HepG2 (cell line): ENCODE results near the gene VENTX. TPM values are rescaled to one million over a fixed set of nuclear protein-coding genes. Genes with fewer than 3 reads are reported as not detected.

ENCODE experiments used
- ATAC-seq: fragments of 200-7000 bp; cut with Tn5 transposase; 3 replicates; pipeline ENCODE4 v1.9.1; 2020; ENCODE audit warnings: mild to moderate bottlenecking, moderate library complexity
- BruUV-seq: library from RNA; stranded (reverse); fragments of 400-500 nt; replicated peaks from 2 replicates; lab custom pipeline; 2021; lab: Mats Ljungman, UMichigan
- CTCF ChIA-PET: fragments of 300-600 bp; formaldehyde crosslinking; extraction: SDS; loops from one replicate; lab custom pipeline; 2021; ENCODE audit warnings: low total read pairs, inconsistent platforms, low intra/inter-chr PET ratio; lab: Yijun Ruan, JAX
- POLR2A ChIA-PET: fragments of 350-600 bp; sonication (Branson Sonifier 250); formaldehyde crosslinking; loops from one replicate; lab custom pipeline; 2020; ENCODE audit warnings: antibody characterized with exemption, inconsistent platforms; lab: Yijun Ruan, JAX
- DNase-seq: peaks from one replicate; pipeline ENCODE4 v3.0.0-alpha.2; 2015; ENCODE audit warnings: low spot score
- FAIRE-seq: peaks from 3 replicates; lab custom pipeline; 2011; peaks lifted over from hg19 to GRCh38; lab: Jason Lieb, UNC
- H2AFZ ChIP-seq: one replicate; pipeline ENCODE4 v1.6.1; 2011; ENCODE audit warnings: low read length, inconsistent platforms
- H3K27ac ChIP-seq: fragments of 300-600 bp; 3 replicates; pipeline ENCODE4 v1.8.0; 2011; ENCODE audit warnings: mixed run types, mild to moderate bottlenecking, mixed read lengths, low read length, inconsistent platforms; ENCODE audit not compliant: insufficient read depth; ENCODE audit errors: extremely low read length
- H3K27me3 ChIP-seq, 2 experiments: fragments of 200-600 bp in 1 of 2; 2 replicates in 1 of 2; 3 replicates in 1 of 2; pipeline versions ENCODE4 v1.6.0 to v1.8.0; 2011; ENCODE audit warnings: low read length in 2 of 2, mild to moderate bottlenecking in 2 of 2, moderate library complexity in 2 of 2, inconsistent platforms in 1 of 2; ENCODE audit not compliant: insufficient read depth in 2 of 2, control insufficient read depth in 1 of 2
- H3K36me3 ChIP-seq, 2 experiments: fragments of 200-600 bp in 1 of 2; replicated peaks in 1 of 2; 2 replicates in 1 of 2; 3 replicates in 1 of 2; pipeline versions ENCODE4 v1.5.1 to v1.8.0; 2011; ENCODE audit warnings: low read length in 2 of 2, inconsistent platforms in 1 of 2; ENCODE audit not compliant: insufficient read depth in 2 of 2, control insufficient read depth in 1 of 2
- H3K4me1 ChIP-seq: 2 replicates; pipeline ENCODE4 v1.5.1; 2012; ENCODE audit warnings: low read length, inconsistent platforms; ENCODE audit not compliant: insufficient read depth
- H3K4me2 ChIP-seq: 2 replicates; pipeline ENCODE4 v1.6.0; 2011; ENCODE audit warnings: low read depth, low read length, inconsistent platforms
- H3K4me3 ChIP-seq, 3 experiments: fragments of 200-600 bp in 1 of 3; sonication (generic), shearing (Covaris generic) in 1 of 3; replicated peaks in 1 of 3; 2 replicates each; pipeline ENCODE4 v1.5.1; 2011 to 2016; ENCODE audit warnings: low read length in 3 of 3, inconsistent platforms in 2 of 3, low read depth in 2 of 3, mild to moderate bottlenecking in 2 of 3, control low read depth in 1 of 3, mixed read lengths in 1 of 3; ENCODE audit not compliant: insufficient read depth in 1 of 3
- H3K79me2 ChIP-seq: one replicate; pipeline ENCODE4 v1.6.1; 2011; ENCODE audit warnings: low read length, inconsistent platforms; ENCODE audit not compliant: insufficient read depth
- H3K9ac ChIP-seq: 2 replicates; pipeline ENCODE4 v1.6.0; 2011; ENCODE audit warnings: mild to moderate bottlenecking, low read depth, low read length, inconsistent platforms; ENCODE audit not compliant: insufficient read depth
- H3K9me3 ChIP-seq: 2 replicates; pipeline ENCODE4 v1.5.1; 2012; ENCODE audit warnings: mild to moderate bottlenecking, low read length
- H4K20me1 ChIP-seq: 2 replicates; pipeline ENCODE4 v1.6.0; 2011; ENCODE audit warnings: inconsistent platforms, mild to moderate bottlenecking, low read length, moderate library complexity; ENCODE audit not compliant: insufficient read depth
- AGO2 ChIP-seq: fragments of 200-400 bp; formaldehyde crosslinking; optimal IDR thresholded peaks from 2 replicates; pipeline ENCODE3; 2017; ENCODE audit warnings: mild to moderate bottlenecking, low read depth, low read length, moderate library complexity
- ETV6 ChIP-seq: sonication (generic); formaldehyde crosslinking; conservative IDR thresholded peaks from 2 replicates; pipeline ENCODE4 v1.4.0; 2020; ENCODE audit warnings: missing genetic modification reagents
- KLF11 ChIP-seq: IDR thresholded peaks from 2 replicates; pipeline ENCODE4 v1.6.1; 2016; ENCODE audit warnings: missing compliant biosample characterization
- YY1 ChIP-seq: IDR thresholded peaks from 2 replicates; pipeline ENCODE4 v1.6.1; 2011; ENCODE audit warnings: low read length, low read depth, moderate library complexity, mild to moderate bottlenecking; ENCODE audit not compliant: insufficient read depth, insufficient replicate concordance
- ZFP1 ChIP-seq: IDR thresholded peaks from 2 replicates; pipeline ENCODE4 v1.6.1; 2016
- ZNF83 ChIP-seq: sonication (generic); formaldehyde crosslinking; IDR thresholded peaks from 2 replicates; pipeline ENCODE4 v1.4.0; 2020; ENCODE audit warnings: missing genetic modification reagents, mild to moderate bottlenecking, borderline replicate concordance
- ZSCAN31 ChIP-seq: sonication (generic); formaldehyde crosslinking; IDR thresholded peaks from 2 replicates; pipeline ENCODE4 v1.5.0; 2020; ENCODE audit warnings: low read depth, mild to moderate bottlenecking, missing genetic modification reagents
- WGBS: methylation state at CpG from one replicate; pipeline ENCODE4 v1.1.6; 2017; ENCODE audit warnings: low lambda C conversion rate; 5-methylcytosine and 5-hydroxymethylcytosine counted together
- in situ Hi-C: cut with HindIII; loops from 2 replicates; pipeline ENCODE4 v1.10.0; 2017; ENCODE audit warnings: low pct_unique_long_range_greater_than_20kb; ENCODE audit not compliant: extremely low pct_ligation_motif_present
- intact Hi-C: fragments of 100-400 bp; cut with micrococcal nuclease; formaldehyde crosslinking; loops from one replicate; pipeline ENCODE4 v1.10.0; 2022; ENCODE audit not compliant: unreplicated experiment
- polyA plus RNA-seq, 8 experiments: library from polyadenylated mRNA; depleted of rRNA in 3 of 8; stranded (reverse) in 7 of 8; unstranded in 1 of 8; fragments of >200 nt; fragmentation: Illumina TruSeq in 4 of 8; extraction: Trizol in 4 of 8; gene quantifications; 2 replicates each; pipeline versions ENCODE4 v1.2.1 to v1.2.3, GENCODE V29; 2011 to 2016; ENCODE audit warnings: low read depth in 4 of 8, missing spikeins in 1 of 8, mixed read lengths in 1 of 8; ENCODE audit not compliant: insufficient read depth in 1 of 8
- total RNA-seq, 5 experiments: library from RNA; depleted of rRNA; stranded (reverse); fragments of >200 nt; fragmentation: Illumina TruSeq; extraction: Trizol; gene quantifications; 2 replicates each; pipeline ENCODE4 v1.2.3, GENCODE V29; 2016; ENCODE audit warnings: low read depth in 1 of 5

Gene VENTX
- total and polyA plus RNA-seq, 2 of the 13 experiments (the other 11 are each of a cell fraction or from before 2014, with no cell fraction given) = not detected

DNA sequence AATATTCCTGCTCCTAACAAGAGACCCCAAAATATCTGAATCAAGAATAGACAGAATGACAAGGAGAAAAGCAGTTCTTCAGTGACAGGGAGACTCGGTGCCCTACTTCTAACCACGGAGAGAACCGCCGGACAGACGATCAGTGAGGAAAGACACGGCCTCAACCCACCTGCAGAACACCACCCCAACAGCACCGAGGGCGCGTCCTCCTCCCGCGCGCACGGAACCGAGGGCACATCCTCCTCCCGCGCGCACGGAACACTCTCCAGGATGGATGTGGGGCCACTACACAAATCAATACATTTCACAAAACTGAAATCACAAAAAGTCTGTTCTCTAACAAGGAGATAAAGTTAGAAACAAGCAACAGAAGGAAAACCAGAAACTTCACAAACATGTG, 48.7 kb downstream of the VENTX start:
- no peak overlapping the region for H2AFZ ChIP-seq
- DNase-seq (no peak), FAIRE-seq (no peak), ATAC-seq (no peak)
- H3K27me3 ChIP-seq = no peaks in the 10 kb centered on the region
- TF ChIP-seq ZSCAN31 (CRISPR knock-in tag) (no peak), YY1 (no peak)
- H3K36me3 ChIP-seq = peaks cover 27 to 70% of the 10 kb centered on the region in 2 experiments; a peak in 4 of 5 replicates
- H3K27ac ChIP-seq = no peak overlapping the region
- 90% methylated on average over 18 of the region's 18 CpGs for WGBS
- no peak overlapping the region for H3K4me2 ChIP-seq
- H3K79me2 ChIP-seq = no peaks in the 10 kb centered on the region
- no TSS peak for BruUV-seq
- no peaks in the 10 kb centered on the region for H3K4me1 ChIP-seq
- ChIA-PET POLR2A (no interaction called here), CTCF (no interaction called here)
- H3K4me3 ChIP-seq = no peak overlapping the region
- H3K9me3 ChIP-seq = no peaks in the 10 kb centered on the region
- H3K9ac ChIP-seq = no peak overlapping the region
- no peaks in the 10 kb centered on the region for H4K20me1 ChIP-seq
- intact Hi-C loops (no loop called here), in situ Hi-C loops (no loop called here)

DNA sequence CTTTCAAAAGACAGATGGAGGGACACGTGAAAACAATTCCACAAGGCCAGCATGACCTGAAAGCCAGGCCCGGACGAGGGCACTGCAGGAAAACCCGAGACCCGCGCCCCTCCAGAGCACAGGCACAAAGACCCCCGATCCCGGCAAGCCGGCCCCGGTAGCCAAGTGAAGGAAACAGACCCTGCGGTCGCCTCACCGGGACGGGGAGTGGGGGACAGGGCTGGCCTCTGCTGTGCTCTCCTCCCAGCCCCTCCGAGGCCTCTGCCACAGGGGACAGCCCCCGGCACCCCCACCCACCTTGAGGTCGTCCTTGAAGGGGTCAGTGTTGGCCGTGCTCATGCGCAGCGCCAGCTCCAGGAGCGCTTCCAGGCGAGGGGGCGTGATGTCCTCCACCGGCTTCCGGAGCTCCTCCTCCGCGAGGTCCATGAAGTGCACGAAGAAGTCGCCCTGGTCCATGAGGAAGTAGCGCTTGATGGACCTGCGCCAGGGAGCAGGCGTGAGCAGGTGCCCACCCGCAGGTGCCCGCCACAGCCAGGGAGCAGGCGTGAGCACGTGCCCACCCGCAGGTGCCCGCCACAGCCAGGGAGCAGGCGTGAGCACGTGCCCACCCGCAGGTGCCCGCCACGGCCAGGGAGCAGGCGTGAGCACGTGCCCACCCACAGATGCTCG, 50.3 kb downstream of the VENTX start:
- Histone ChIP-seq H3K9ac (no peak overlapping the region), H4K20me1 (no peaks in the 10 kb centered on the region), H2AFZ (no peak overlapping the region), H3K4me2 (no peak overlapping the region), H3K4me1 (no peaks in the 10 kb centered on the region), H3K79me2 (no peaks in the 10 kb centered on the region), H3K27me3 (no peaks in the 10 kb centered on the region), H3K27ac (no peak overlapping the region), H3K4me3 (no peak overlapping the region), H3K36me3 (peaks cover 24 to 61% of the 10 kb centered on the region in 2 experiments; a peak in 4 of 5 replicates), H3K9me3 (no peaks in the 10 kb centered on the region)
- WGBS = 96% methylated on average over 11 of the region's 46 CpGs
- in situ Hi-C loops = no loop called here
- CTCF ChIA-PET = no interaction called here
- no peak for DNase-seq
- no TSS peak for BruUV-seq
- no peak for FAIRE-seq
- intact Hi-C loops = no loop called here
- TF ChIP-seq KLF11 (CRISPR knock-in tag) (no peak), ZNF83 (CRISPR knock-in tag) (no peak), ETV6 (CRISPR knock-in tag) (no peak), ZFP1 (CRISPR knock-in tag) (no peak), AGO2 (peak; percentile 53)
- ATAC-seq = no peak
- POLR2A ChIA-PET = no interaction called here
